HepG2 (cell line): ENCODE measurements around the gene SGPP1. TPM values are rescaled to one million over a fixed set of nuclear protein-coding genes. Genes with fewer than 3 reads are reported as not detected.

ENCODE experiments used
- AGO2 ChIP-seq: fragments of 200-400 bp; formaldehyde crosslinking; optimal IDR thresholded peaks from 2 replicates; pipeline ENCODE3; 2017; ENCODE audit warnings: mild to moderate bottlenecking, low read depth, low read length, moderate library complexity
- CCDC6 ChIP-seq: sonication (generic); formaldehyde crosslinking; IDR thresholded peaks from 2 replicates; pipeline ENCODE4 v1.8.1; 2022; ENCODE audit warnings: mild to moderate bottlenecking, missing genetic modification reagents, moderate library complexity
- GABPB1 ChIP-seq: IDR thresholded peaks from 2 replicates; pipeline ENCODE4 v1.6.1; 2016; ENCODE audit warnings: mild to moderate bottlenecking, missing genetic modification reagents, moderate library complexity, missing compliant biosample characterization
- GFI1 ChIP-seq: sonication (generic); formaldehyde crosslinking; IDR thresholded peaks from 2 replicates; pipeline ENCODE4 v1.5.0; 2020; ENCODE audit warnings: missing genetic modification reagents, mild to moderate bottlenecking, borderline replicate concordance
- GTF2F1 ChIP-seq: fragments of 150-350 bp; IDR thresholded peaks from 2 replicates; pipeline ENCODE4 v1.6.1; 2014; ENCODE audit warnings: low read length
- HDAC2 ChIP-seq: sonication (generic); formaldehyde crosslinking; IDR thresholded peaks from 2 replicates; pipeline ENCODE4 v1.4.0; 2020; ENCODE audit warnings: missing genetic modification reagents
- KAT2B ChIP-seq: fragments of 150-350 bp; IDR thresholded peaks from 2 replicates; pipeline ENCODE4 v1.6.1; 2014; ENCODE audit warnings: low read depth, low read length, borderline replicate concordance
- KLF12 ChIP-seq: sonication (generic); formaldehyde crosslinking; IDR thresholded peaks from 2 replicates; pipeline ENCODE4 v1.4.0; 2020; ENCODE audit warnings: missing genetic modification reagents, borderline replicate concordance
- MYC ChIP-seq: sonication (generic); formaldehyde crosslinking; IDR thresholded peaks from 2 replicates; pipeline ENCODE4 v1.9.0; 2021; ENCODE audit warnings: missing genetic modification reagents, borderline replicate concordance
- NFKB2 ChIP-seq: sonication (generic); formaldehyde crosslinking; IDR thresholded peaks from 2 replicates; pipeline ENCODE4 v1.4.0; 2020; ENCODE audit warnings: missing genetic modification reagents, borderline replicate concordance
- POGZ ChIP-seq: sonication (generic); formaldehyde crosslinking; IDR thresholded peaks from 2 replicates; pipeline ENCODE4 v1.4.0; 2020; ENCODE audit warnings: mild to moderate bottlenecking, missing genetic modification reagents
- RFX1 ChIP-seq: fragments of 450-650 bp; IDR thresholded peaks from 2 replicates; pipeline ENCODE4 v1.6.1; 2017
- SMC3 ChIP-seq: IDR thresholded peaks from 2 replicates; pipeline ENCODE4 v1.6.1; 2011; ENCODE audit warnings: low read length, improper control_type of control experiment
- STAG1 ChIP-seq: sonication (generic); formaldehyde crosslinking; IDR thresholded peaks from 2 replicates; pipeline ENCODE4 v1.4.0; 2020; ENCODE audit warnings: missing genetic modification reagents
- THAP8 ChIP-seq: sonication (generic); formaldehyde crosslinking; IDR thresholded peaks from 2 replicates; pipeline ENCODE4 v1.5.1; 2020; ENCODE audit warnings: missing genetic modification reagents, mild to moderate bottlenecking, borderline replicate concordance
- ZBTB46 ChIP-seq: sonication (generic); formaldehyde crosslinking; IDR thresholded peaks from 2 replicates; pipeline ENCODE4 v1.4.0; 2020; ENCODE audit warnings: mild to moderate bottlenecking, missing genetic modification reagents, borderline replicate concordance
- ZFY ChIP-seq: sonication (generic); formaldehyde crosslinking; IDR thresholded peaks from 2 replicates; pipeline ENCODE4 v1.4.0; 2020; ENCODE audit warnings: missing genetic modification reagents
- ZNF232 ChIP-seq: sonication (generic); formaldehyde crosslinking; IDR thresholded peaks from 2 replicates; pipeline ENCODE4 v1.4.0; 2020; ENCODE audit warnings: missing genetic modification reagents, borderline replicate concordance
- ZNF335 ChIP-seq: sonication (generic); formaldehyde crosslinking; IDR thresholded peaks from 2 replicates; pipeline ENCODE4 v1.4.0; 2020; ENCODE audit warnings: missing genetic modification reagents
- ZNF441 ChIP-seq: sonication (generic); formaldehyde crosslinking; IDR thresholded peaks from 2 replicates; pipeline ENCODE4 v1.7.0; 2021; ENCODE audit warnings: missing genetic modification reagents, borderline replicate concordance
- ZNF558 ChIP-seq: sonication (generic); formaldehyde crosslinking; IDR thresholded peaks from 2 replicates; pipeline ENCODE4 v1.9.0; 2022; ENCODE audit warnings: mild to moderate bottlenecking, missing genetic modification reagents, borderline replicate concordance
- ZNF574 ChIP-seq: sonication (generic); formaldehyde crosslinking; IDR thresholded peaks from 2 replicates; pipeline ENCODE4 v1.4.0; 2020; ENCODE audit warnings: missing genetic modification reagents
- ZNF619 ChIP-seq: sonication (generic); formaldehyde crosslinking; IDR thresholded peaks from 2 replicates; pipeline ENCODE4 v1.4.0; 2020; ENCODE audit warnings: mild to moderate bottlenecking, missing genetic modification reagents
- ZNF776 ChIP-seq: sonication (generic); formaldehyde crosslinking; IDR thresholded peaks from 2 replicates; pipeline ENCODE4 v1.4.0; 2020; ENCODE audit warnings: mild to moderate bottlenecking, missing genetic modification reagents
- ZNF777 ChIP-seq: sonication (generic); formaldehyde crosslinking; IDR thresholded peaks from 2 replicates; pipeline ENCODE4 v1.4.0; 2020; ENCODE audit warnings: missing genetic modification reagents
- polyA plus RNA-seq, 8 experiments: library from polyadenylated mRNA; depleted of rRNA in 3 of 8; stranded (reverse) in 7 of 8; unstranded in 1 of 8; fragments of >200 nt; fragmentation: Illumina TruSeq in 4 of 8; extraction: Trizol in 4 of 8; gene quantifications; 2 replicates each; pipeline versions ENCODE4 v1.2.1 to v1.2.3, GENCODE V29; 2011 to 2016; ENCODE audit warnings: low read depth in 4 of 8, missing spikeins in 1 of 8, mixed read lengths in 1 of 8; ENCODE audit not compliant: insufficient read depth in 1 of 8
- total RNA-seq, 5 experiments: library from RNA; depleted of rRNA; stranded (reverse); fragments of >200 nt; fragmentation: Illumina TruSeq; extraction: Trizol; gene quantifications; 2 replicates each; pipeline ENCODE4 v1.2.3, GENCODE V29; 2016; ENCODE audit warnings: low read depth in 1 of 5

The SGPP1 gene
- total and polyA plus RNA-seq, 2 of the 13 experiments (the other 11 are each of a cell fraction or from before 2014, with no cell fraction given) = 6.4 to 6.8 TPM

GRCh38 chr14:63727736-63728728 is at the start of gene SGPP1 (continued):
- peak; percentile 72; the same call in 1 of the 2 replicates for TF ChIP-seq ZNF232
- TF ChIP-seq KAT2B = no peak
- no peak for TF ChIP-seq ZBTB46 (CRISPR knock-in tag)
- 0 out of 2 replicates have a peak, but pooled peaks have one; percentile 12 for TF ChIP-seq POGZ
- TF ChIP-seq ZNF441 = 0 out of 2 replicates have a peak, but pooled peaks have one; percentile 54
- peak; percentile 8; the same call in 1 of the 2 replicates for TF ChIP-seq SMC3
- no peak for TF ChIP-seq GTF2F1
- peak; percentile 73; the same call in 1 of the 2 replicates for TF ChIP-seq GABPB1 (CRISPR knock-in tag)
- peak; percentile 72 for TF ChIP-seq MYC (CRISPR knock-in tag)
- no peak for TF ChIP-seq GFI1 (CRISPR knock-in tag)
- TF ChIP-seq RFX1 = no peak
- peak; percentile 28 for TF ChIP-seq AGO2
- no peak for TF ChIP-seq ZNF776 (CRISPR knock-in tag)
- peak; percentile 84; the same call in 1 of the 2 replicates for TF ChIP-seq ZFY (CRISPR knock-in tag)
- TF ChIP-seq ZNF777 (CRISPR knock-in tag) = peak; percentile 97
- peak; percentile 55 for TF ChIP-seq STAG1
- no peak for TF ChIP-seq ZNF335
- peak; percentile 74; the same call in 1 of the 2 replicates for TF ChIP-seq THAP8 (CRISPR knock-in tag)
- TF ChIP-seq ZNF558 (CRISPR knock-in tag) = 0 out of 2 replicates have a peak, but pooled peaks have one; percentile 56
- peak; percentile 68 for TF ChIP-seq HDAC2
- TF ChIP-seq KLF12 (CRISPR knock-in tag) = peak; percentile 75; the same call in 1 of the 2 replicates
- no peak for TF ChIP-seq ZNF619 (CRISPR knock-in tag)
- peak; percentile 60; the same call in 1 of the 2 replicates for TF ChIP-seq CCDC6 (CRISPR knock-in tag)
- TF ChIP-seq ZNF574 (CRISPR knock-in tag) = peak; percentile 63; the same call in 1 of the 2 replicates
- TF ChIP-seq NFKB2 = peak; percentile 58; the same call in 1 of the 2 replicates
